ENCODE measurements around the gene OVCH2.
"Not testable (repeated sequence)": the region's sequence is repeated elsewhere in the genome, so short reads cannot be mapped to it uniquely, and the experiment has no call there.

Gene OVCH2

DNA sequence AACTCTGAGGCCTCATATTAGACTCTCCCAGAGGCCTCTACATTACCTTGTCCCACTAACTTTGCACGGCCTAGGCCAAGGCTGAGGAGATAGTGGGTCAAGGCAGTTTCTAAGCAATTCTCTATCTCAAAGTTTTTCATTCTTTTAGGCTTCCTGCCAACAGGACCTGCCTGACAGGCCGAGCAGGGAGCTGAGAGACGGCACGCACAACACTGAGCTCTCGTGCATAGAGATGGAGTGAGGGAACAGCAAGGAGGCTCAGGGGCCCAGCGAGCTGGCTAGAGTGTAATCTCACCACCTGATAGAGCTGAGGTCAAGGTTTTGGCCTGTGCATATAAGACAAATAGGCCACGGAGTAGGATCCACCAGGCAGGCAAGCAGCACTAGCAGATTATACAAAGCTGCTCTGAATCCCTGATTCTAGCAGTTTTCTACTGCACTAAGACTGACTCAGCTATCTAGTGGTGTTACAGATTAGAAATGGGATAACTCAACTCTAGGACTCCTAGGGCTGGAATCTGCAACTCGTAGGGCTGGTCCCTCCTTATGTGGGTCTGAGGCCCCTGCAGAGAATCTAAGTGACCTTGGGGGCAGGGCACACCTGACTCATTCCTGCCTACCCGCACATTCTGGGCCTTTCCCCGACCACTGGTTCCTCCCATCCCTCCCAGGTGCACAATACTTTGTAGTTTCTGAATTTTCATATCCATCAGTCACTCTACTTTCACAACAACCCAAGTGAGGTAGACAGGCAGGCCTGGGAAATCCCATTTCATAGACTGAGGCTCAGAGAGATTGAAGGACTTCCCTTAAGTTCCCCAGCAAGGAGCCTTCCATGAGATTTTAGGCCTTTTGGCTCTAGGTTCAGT lies 34.7 kb downstream of the OVCH2 start:
- DNase-seq (ENCODE audit: low read depth), result no peak

DNA sequence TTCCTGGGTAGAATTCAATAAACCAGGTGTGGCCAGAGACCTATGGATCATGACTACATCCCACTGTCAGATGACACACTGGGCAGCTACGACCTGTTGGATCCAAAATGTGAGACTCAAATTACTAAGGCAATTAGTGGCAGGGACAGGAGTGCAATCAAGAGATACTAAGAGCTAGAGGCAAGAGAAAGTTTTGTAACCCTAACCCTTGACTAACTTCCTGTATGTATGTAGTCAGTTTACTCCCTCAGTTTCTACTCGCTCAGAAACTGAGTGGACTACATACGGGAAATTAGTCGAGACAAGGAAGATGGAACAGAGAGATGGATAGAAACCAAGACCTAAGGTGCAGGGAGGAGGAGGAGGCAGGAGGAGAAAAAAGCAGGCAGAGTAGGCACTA lies 35.6 kb downstream of the OVCH2 start:
- DNase-seq (ENCODE audit: low read depth), result no peak

DNA sequence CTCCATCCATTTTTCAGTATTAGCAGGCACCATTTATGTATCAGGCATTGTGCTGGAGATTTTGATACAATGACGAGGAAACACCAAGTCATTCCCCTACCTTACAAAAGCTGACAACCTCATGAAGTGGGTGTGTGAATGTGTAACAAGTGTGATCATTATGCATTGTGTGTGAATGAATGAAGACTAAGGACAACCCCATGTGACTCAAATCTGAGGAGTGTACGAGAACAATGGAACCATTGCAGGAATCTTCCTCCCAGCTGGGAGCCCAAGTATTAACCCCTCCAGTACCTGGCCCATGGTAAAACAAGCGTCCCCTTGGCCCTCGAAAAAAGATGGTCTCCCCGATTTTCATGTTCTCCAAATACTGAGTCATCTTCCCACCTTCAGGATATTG lies 37.4 kb downstream of the OVCH2 start:
- DNase-seq (ENCODE audit: low read depth), result no peak

DNA sequence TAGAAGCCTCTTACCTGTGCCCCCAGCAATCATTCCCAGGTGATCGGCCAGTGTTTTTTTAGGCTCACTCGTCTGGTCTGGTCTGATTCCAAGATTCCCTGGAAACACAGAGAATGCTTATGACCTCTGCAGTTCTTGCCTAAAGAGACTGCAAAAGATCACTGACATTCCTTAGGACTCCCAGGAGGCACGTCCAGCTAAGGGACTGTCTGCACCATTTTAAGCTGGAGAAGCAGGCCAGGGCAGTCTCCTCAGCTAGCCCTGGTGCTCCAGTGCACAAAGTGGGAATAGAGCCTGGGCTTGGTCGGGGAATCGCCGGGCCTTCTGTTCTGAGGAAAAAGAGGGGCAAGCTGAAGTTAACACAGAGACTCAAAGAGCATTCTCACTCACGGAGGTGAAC lies 37.8 kb downstream of the OVCH2 start:
- no peak for DNase-seq (ENCODE audit: low read depth)

DNA sequence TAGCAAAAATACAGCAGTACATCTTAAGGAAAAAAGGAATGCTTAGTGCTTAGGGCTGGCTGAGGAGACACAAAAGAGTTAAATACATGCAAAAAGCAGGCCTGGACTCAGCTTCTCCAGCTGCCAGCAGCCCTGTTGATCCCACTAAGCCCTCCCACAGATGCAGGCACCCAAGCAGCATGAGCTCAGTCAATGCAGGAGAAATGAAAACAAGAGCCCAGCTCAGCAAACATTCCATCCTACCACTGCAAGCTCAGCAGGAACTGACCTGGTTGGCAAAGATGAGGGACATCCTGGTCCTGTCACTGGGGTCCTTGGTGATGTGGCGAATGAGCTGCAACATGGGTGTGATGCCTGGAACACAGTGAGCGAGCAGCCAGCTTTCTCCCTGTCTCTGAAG lies 38.8 kb downstream of the OVCH2 start:
- no peak for DNase-seq (ENCODE audit: low read depth)

DNA sequence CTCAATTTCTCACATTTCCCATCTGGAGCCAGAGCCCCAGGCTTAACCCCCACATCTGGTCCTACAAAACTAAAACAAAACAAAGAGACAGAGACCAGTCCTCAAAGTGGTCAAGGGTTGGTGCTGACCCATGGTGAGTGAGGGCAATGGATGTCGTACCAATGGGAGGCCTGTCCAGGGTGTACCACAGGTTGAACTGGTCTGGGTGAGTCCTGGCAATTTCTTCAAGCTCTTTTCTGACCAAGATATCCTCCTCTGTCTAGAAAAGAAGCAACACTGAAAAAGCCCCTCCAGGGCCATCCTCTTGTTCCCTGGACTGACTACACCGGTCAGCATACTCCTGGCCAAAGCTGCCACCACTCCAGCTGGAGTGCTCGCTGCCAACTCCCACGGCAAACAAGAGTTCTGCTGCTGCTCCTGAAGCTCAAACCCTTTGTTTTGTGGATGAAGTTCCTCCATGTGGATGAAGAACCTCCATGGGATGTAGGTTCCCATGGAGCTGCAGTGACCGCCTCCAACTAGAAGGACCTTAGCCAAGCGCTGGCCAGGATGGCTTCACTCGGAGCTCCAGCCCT lies 39.9 kb downstream of the OVCH2 start:
- no peak for DNase-seq (ENCODE audit: low read depth)

DNA sequence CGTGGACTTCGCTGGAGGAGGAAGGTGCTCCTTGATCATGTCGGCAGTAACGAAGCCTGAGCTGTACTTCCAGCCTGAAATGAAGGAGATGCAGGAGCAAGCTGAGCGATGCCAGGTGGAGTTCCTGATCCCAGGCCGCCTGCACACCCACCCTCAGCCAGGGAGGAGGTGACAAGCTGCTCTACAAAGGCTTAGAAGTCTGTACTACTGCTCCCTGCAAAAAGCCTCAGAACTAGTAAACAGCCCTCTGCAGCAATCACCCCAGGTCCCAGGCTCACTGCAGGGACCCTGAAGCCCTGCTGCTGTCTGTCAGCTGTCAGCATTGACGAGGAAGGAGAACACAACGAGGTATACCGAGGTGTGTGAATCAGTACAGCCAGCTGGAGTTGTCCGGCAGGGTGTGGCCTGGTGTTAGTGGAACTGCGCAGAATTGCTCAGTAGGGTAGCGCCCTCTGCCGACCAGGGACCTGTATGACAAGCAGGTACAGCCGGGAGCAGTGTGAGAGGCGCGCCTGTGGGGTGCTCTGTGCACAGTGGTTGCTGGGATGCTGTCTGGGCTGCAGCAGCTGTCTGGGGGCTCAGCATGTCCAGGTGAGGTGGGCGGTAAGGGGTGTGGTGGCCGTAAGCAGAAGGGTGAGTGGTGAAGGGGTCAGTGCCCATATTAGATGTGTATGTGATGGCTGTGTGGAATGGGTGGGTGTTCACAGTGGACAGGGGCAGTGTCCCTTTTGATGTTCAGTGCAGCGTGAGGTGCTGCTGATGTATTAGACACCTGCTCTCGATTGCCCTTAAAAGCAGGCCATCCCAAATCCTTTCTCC lies 40.6 kb downstream of the OVCH2 start:
- DNase-seq (ENCODE audit: low read depth), result peak; percentile 37

DNA sequence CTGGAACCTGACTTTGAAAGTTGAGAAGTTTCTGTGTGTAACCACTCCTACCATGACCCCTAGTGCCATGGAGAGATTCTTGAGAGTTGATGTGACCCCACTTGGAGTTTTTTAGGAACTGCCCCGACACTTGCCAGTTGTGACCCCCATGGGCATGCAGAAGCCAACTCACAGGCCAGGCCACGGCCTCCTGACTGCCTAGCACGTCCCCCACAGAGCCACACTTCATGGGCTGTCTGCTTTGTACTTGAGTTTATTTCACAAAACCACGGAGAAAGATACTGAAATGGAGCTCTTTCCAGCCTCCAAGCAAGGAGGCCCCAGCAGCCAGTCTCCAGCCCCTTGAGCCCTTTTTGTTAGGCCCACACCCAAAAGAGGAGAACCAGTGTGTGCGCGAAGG lies 41.4 kb downstream of the OVCH2 start:
- no peak for DNase-seq (ENCODE audit: low read depth)

DNA sequence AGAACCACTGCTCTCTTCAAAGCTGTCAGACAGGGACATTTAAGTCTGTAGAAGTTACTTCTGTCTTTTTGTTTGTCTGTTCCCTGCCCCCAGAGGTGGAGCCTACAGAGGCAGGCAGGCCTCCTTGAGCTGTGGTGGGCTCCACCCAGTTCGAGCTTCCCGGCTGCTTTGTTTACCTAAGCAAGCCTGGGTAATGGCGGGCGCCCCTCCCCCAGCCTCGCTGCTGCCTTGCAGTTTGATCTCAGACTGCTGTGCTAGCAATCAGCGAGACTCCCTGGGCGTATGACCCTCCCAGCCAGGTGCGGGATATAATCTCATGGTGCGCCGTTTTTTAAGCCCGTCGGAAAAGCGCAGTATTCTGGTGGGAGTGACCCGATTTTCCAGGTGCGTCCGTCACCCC lies 42.7 kb downstream of the OVCH2 start:
- DNase-seq (ENCODE audit: low read depth), result not testable (repeated sequence)

DNA sequence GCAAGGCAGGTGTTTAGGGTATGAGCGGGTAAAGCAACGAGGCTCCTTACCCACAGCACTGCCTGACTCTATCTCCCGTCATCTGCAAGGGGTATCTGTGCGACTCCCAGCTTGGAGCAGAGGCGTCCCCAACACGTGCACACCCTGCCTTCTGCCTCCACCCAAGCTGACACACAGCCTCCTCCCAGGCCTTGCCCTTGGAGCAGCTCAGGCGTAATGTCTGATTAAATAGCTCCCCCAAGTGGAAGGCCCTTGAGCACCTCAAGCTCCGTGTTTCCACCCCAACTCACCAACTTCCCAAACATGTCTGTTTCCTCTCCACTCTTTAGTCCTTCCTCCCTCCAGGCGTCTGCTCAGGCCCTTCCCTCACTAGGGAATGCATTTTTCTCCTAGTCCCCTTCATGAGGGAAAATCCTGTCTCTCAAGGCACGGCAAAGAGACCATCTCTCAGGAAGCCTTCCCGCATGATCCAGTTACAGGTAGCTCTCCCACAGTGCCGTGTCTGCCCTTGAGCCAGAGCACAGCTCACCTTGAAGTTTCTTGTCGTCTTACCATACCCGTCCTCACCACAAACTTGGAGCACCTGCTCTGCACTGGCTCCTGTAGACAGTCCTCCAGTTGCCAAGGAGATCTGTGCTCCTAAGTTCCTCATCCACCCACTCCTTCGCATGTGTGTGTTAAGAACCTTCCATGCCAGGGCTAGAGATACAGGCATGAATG lies 48.8 kb downstream of the OVCH2 start:
- no peak for DNase-seq (ENCODE audit: low read depth)

DNA sequence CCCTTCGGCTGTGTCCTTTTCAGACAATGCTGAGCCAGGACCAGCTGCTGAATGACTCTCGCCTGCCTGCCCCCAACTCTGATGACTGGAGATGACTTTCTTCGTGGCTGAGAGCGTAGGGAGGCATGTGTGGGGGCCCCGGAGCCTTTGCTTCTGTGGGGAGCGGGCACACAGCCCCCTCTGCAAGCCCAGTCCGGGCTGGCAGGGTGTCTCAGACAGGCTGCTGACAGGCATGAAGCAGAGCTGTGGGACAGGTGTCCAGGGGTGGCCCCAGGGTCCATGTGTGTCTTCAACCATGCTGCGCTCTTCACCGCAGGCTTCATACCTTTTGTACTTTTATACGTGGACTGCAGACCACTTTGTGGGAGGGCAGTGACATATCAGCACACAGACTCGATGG lies 49.6 kb downstream of the OVCH2 start:
- DNase-seq (ENCODE audit: low read depth), result no peak

DNA sequence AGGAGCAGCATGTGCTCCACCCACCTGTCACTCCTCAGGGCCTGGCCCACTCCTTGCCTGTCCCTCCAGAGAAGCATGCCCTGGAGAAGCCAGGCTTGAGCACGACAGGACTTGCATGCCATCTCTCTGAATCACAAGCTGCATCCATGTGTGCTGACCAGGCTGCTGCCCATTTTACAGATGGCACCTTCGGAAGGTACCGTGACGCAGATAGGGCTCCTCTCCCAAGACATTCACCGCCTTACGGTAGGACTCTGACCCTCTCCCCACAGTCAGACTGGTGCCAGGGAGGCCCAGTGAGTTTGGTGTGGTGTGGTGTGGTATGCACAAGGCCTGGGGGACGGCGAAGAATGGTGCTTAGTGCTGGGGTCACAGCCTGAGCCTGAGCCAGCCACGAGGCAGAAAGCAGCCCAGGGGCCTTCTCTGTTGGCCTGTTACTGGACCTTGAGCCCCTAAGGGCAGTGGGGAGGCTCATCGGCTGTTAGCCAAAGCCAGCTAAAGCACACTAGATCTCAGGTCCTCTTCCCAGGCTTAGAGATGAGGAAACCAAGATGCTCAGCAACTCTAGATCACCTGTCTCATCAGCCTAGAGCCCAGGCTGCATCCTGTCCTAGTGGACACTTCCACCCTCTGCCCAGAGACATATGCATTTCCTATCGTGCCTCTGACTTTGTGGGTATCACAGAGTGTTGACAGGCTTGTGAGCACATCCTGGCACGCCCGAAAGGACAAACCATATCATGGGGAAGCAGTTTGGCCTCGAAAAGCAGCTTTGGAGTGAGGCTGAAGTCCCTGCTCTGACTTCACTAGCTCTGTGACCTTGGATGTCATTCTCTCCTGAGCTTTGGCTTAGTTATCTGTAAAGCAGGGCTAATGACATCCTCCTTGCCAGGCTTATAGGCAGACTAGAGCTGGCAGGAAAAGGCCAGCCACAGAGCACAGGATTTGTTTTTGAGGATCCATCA lies 50.7 kb downstream of the OVCH2 start:
- DNase-seq (ENCODE audit: low read depth), result no peak

DNA sequence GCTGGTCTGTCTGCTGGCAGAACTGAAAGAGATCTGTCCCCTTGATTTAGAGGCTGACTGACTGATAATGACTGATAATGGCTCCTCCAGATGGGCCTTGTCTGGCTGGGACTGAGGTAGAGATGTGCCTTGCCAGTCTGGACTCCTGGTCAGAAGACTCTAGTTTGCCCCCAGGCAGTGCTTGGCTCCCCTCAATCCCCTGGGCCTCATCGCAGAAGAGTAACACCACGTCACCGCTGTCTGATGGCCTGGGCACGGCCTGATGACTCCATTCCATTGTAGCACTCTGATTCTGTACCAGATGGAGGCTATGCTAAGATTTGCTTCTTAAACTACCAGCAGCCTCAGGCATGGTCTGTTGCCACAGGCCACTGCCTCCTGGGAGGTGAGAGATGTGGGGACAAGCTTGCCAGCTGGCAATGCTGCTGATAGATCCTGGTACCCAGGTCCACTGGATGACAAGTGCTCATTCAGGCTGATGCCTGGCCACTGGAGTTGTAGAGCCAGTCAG lies 52.0 kb downstream of the OVCH2 start:
- no peak for DNase-seq (ENCODE audit: low read depth)

DNA sequence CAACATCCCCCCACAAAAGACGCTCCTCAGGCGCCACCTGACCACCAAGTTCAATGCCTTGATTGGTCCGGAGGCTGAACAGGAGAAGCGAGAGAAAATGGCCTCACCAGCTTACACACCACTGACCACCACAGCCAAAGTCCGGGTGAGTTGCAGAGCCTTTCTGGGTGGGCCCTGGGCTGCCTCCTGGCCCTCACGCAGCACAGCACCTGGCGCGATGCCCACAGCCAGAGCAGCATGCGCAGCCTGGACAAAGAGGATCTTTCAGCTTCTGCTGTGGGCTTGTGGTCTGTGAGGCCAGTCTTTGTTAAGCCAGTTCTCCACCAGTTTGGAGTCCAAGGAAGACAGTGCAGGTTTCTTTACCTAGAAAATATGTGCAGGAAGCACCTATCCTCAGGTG lies 54.6 kb downstream of the OVCH2 start:
- DNase-seq (ENCODE audit: low read depth), result no peak

DNA sequence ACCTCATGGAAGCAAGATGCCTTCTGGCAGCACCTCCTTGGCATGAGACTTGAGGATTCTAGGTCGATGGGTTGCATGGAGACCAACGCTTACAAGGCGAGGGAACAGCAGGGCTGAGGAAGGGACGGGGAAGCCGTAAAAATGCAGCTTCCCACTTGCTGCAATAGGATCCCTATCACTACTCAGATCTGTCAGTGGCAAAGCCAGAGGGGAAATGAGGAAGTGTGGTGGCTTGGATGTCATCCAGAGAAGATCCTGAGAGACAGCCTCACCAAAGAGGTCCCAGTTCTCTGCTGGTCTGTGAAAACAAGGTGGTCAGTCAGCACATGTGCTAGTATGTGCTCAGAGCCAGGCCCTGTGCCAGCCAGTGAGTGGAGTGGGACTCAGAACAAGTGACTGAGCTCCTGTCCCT lies 55.1 kb downstream of the OVCH2 start:
- DNase-seq (ENCODE audit: low read depth), result no peak

DNA sequence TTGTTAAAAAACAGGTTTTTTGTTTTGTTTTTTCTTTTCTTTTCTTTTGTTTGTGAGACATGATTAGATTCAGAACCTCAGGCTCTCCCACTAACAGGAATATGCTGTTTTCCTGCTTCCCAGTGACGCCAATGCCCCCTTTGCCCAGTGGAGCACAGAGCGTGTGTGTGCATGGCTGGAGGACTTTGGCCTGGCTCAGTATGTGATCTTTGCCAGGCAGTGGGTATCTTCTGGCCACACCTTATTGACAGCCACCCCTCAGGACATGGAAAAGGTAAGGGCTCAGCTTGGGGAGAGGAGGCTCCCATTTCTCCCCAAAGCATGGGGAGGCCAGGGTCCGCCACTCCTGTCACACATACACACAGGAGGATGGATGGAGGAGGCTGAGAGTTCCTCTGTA lies 58.0 kb downstream of the OVCH2 start:
- DNase-seq (ENCODE audit: low read depth), result no peak

DNA sequence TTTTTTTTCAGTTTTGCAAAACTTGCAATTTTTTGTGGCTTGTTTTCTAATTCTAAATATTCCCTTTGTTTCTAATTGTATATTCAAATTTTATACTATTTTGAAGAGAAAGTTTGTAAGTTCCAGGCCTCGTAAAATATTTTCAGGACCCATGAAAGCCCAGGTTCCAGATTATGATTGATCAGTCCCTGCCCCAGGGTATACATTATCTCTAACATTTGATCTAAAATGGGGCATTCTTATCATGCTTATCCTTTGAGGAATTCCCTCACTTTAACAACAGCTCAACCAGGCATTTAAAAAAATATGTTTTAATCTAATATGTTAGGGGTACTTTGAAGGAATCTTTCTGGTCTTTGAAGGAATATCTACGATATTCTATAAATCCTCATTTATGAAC lies 59.4 kb downstream of the OVCH2 start:
- DNase-seq (ENCODE audit: low read depth), result no peak

DNA sequence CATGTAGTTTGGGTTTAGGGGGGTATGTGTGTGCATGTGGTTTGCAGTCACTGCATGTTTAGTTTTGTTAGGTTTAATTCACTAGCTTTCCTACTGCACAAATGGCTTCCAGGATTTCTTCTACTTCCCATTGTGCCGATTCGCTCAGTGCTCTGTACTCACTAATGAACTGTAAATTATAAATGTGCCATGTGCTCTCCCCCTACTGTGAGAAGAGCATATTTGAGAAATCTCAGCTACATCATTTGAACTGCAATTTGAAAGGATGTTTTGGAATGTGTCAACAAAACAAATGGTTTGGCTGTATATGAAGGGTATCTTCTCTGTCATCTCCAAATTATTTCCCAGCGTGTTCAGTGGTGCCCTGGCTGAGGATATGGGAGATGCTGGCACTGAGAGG lies 61.1 kb downstream of the OVCH2 start:
- DNase-seq (ENCODE audit: low read depth), result no peak

DNA sequence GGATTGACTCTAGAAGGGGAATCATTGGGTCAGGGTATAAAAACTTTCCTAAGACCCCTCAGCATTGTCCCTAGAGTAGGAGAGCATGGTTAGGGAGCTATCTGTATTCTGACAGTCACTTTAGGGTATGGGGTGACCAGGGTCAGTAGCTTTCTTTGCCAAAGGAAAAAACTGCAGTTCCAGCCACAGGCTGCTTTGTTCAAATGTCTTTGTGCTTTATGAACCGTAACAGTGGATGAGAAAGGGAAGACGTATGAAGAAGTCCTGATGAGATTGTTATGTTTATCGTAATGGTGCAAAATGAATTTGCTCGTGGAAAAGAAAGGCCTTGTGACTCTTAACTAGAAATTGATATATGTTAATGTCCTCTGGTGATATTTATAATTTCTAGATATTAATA lies 63.0 kb downstream of the OVCH2 start:
- DNase-seq (ENCODE audit: low read depth), result no peak

DNA sequence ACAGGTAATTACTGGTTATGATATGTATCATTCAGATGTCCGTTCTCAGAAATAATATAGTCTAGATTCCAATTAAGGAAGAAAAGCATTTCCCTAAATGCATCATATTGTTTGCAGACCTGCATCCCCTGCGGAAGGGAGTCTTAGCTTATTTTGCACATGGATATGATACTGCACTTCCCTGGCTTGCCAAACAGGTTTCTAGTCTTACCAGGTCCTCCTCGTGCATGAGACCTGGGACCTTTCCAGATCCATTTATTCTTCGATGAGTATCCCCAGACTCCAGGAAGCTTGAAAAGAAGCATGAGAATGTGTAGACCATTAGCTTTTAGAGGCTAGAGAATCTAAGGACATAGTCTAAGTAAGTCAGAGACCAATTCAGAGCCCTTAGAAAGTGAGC lies 63.5 kb downstream of the OVCH2 start:
- DNase-seq (ENCODE audit: low read depth), result no peak

DNA sequence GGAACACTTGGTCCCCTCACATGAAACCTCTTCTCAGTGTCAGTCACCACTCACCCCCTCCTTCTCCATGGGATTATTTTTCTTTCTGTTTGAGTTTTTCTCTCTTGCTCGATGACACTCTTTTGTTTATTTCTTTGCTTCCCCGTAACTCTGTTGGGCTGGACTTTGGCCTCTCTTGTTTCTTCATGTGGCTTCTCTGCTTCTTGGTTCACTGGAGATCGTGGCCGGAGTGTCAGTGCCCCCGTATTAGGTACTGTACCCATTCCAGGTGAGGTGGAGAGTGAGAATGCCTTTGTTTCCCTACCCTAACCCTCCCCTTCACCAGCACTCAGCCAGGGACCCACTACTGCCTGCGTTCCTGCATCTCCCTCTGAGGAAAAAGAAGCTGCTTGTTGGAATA lies 65.5 kb downstream of the OVCH2 start:
- no peak for DNase-seq (ENCODE audit: low read depth)

Data from activated T-helper 9 cell treated with anti-CD3 and anti-CD28 coated beads, Interleukin-2, amount 50 U/mL, for 16 hours (primary cell).